Fibroblast of pulmonary artery (primary cell): ENCODE data around the gene BRIP1.

ENCODE experiments used
- DNase-seq: peaks from one replicate; pipeline ENCODE4 v3.0.0-alpha.2; 2010; ENCODE audit warnings: low read depth
- H3K4me3 ChIP-seq: replicated peaks from 2 replicates; pipeline ENCODE4 v1.5.1; 2011; ENCODE audit warnings: low read depth, mild to moderate bottlenecking, control low read depth, low read length, moderate library complexity
- TF ChIP-seq, protein P1 (sequence below): IDR thresholded peaks from 2 replicates; pipeline ENCODE4 v1.5.1; 2011; ENCODE audit warnings: mild to moderate bottlenecking, control low read depth, low read length, inconsistent platforms; ENCODE audit errors: missing control alignments

Gene BRIP1

GRCh38 chr17:61699032-61699431 is 164.3 kb downstream of the BRIP1 start:
- no peak overlapping the region for H3K4me3 ChIP-seq
- DNase-seq = no peak
- TF ChIP-seq, protein P1, sequence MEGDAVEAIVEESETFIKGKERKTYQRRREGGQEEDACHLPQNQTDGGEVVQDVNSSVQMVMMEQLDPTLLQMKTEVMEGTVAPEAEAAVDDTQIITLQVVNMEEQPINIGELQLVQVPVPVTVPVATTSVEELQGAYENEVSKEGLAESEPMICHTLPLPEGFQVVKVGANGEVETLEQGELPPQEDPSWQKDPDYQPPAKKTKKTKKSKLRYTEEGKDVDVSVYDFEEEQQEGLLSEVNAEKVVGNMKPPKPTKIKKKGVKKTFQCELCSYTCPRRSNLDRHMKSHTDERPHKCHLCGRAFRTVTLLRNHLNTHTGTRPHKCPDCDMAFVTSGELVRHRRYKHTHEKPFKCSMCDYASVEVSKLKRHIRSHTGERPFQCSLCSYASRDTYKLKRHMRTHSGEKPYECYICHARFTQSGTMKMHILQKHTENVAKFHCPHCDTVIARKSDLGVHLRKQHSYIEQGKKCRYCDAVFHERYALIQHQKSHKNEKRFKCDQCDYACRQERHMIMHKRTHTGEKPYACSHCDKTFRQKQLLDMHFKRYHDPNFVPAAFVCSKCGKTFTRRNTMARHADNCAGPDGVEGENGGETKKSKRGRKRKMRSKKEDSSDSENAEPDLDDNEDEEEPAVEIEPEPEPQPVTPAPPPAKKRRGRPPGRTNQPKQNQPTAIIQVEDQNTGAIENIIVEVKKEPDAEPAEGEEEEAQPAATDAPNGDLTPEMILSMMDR = no peak

- H3K4me3 ChIP-seq = no peak overlapping the region
- TF ChIP-seq, protein P1 = no peak
- no peak for DNase-seq
These were observed 165.1 kb downstream of the BRIP1 start for GRCh38 chr17:61698244-61698643.

- TF ChIP-seq, protein P1 = no peak
- no peak for DNase-seq
- H3K4me3 ChIP-seq = no peak overlapping the region
These were observed 167.5 kb downstream of the BRIP1 start for GRCh38 chr17:61695779-61696337.

DNA sequence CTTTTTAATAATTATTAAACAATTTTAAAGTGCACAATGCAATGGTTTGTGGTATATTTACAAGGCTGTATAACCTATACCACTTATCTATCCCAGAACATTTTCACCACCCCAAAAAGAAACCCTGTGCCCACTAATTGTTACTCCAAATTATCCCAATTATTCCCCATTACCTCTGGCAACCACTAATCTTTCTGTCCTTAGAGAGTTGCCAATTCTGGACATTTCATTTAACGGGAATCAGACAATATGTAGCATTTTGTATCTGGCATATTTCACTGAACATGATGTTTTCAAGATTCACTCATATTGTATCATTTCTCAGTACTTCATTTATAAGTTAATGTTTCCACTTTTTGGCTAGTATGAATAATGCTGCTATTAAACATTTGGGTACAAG is 169.2 kb downstream of the BRIP1 start:
- H3K4me3 ChIP-seq = no peak overlapping the region
- TF ChIP-seq, protein P1 = no peak
- no peak for DNase-seq

DNA sequence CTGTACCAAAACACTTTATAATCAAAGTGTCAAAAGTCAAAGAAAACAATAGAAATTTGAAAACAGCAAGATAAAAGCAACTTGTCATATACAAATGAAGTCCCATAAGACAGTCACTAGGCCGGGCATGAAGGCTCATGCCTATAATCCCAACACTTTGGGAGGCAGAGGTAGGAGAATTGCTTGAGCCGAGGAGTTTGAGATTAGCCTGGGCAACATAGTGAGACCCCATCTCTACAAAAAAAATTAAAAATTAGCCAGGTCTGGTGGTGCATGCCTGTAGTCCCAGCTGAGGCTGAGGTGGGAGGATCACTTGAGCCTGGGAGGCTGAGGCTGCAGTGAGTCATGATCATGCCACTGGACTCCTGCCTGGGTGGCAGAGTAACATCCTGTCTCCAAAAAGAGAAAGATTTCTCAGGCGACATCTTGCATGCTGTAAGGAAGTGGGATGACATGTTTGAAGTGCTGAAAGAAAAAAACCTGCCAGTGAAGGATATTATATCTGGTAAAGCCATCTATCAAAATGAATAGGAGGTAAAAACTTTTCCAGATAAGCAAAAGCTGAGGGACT is 173.6 kb downstream of the BRIP1 start:
- DNase-seq = peak; percentile 29
- TF ChIP-seq, protein P1 = no peak
- no peak overlapping the region for H3K4me3 ChIP-seq

DNA sequence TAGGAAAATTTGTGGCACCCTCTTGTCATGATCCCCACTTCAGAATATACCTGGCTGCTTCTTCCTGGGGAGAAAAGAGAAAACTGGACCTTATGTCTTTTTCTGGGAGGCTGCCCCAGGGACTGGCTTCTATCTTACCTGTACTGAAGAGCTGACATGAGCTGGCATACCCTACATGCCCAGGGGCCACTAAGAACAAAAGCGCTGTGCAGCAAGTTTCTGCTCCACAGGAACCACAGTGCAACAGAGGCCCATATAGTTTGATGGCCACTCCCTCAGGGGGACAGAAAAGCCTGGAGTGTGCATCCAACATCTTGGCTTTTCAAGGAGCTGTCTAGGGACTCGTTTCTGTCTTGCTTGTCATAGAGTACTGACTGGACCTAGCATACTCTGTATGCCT is 175.6 kb downstream of the BRIP1 start:
- H3K4me3 ChIP-seq = no peak overlapping the region
- DNase-seq = no peak
- TF ChIP-seq, protein P1 = no peak

DNA sequence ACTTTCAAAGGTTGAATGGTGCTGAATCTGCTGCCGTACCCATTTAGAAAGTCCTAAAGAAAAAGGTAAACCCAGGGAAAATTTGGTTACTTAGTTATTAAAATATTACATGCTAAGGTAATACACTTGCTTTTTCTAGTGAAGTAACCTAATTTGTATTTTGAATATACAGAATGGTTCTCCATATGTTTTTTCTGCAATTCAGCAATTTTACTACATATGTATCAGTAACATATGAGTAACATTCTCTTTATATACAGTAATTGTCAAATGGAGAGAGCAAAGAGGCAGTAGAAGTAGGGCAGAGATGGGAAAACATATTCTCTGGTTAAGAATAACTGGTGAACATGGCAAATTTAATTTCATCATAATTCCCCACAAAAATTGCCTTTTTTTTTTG is 177.2 kb downstream of the BRIP1 start:
- DNase-seq = no peak
- TF ChIP-seq, protein P1 = no peak
- no peak overlapping the region for H3K4me3 ChIP-seq
